GM19463 (cell line): Measurements from ENCODE around the gene TMEM163.

ENCODE experiments used
- ATAC-seq: cut with Tn5 transposase; IDR thresholded peaks from one replicate; pipeline ENCODE4 v1.9.1; 2021; ENCODE audit warnings: mild to moderate bottlenecking, moderate library complexity; ENCODE audit not compliant: unreplicated experiment

Gene TMEM163

DNA sequence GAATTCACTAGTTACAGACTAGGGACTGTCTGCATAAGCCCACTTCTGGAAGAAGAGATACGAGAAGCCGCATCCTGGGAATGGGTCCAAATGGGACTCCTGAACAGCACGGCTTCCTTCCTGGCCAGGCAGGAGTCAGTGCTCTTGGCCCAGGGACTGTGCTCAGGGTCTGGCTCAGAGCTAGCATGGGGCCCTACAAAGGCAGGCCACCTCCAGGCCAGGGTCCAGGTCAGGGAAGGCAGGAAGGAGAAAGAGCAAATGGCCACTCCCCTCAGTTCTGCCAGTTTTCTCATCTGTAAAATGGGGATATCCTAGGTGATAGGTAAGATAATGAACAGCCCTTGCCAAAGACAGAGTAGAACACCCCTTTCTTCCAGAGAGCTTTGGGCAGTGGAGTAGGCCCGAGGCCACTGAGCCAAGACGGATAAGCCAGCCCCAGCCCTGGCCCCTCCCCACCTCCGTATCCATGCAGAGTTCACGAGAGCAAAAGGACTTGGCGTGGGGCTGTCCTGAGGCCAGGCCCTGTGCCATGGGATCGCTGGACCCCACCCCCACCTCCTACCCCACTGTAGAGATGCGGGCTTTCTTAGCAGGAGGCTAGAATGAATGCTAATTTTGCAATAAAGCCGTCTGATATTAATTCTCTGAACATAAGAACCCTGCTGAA lies 274.9 kb downstream of the TMEM163 start:
- no peak for ATAC-seq

- no peak for ATAC-seq
These were observed 277.5 kb downstream of the TMEM163 start for GRCh38 chr2:134441153-134441863.

- no peak for ATAC-seq
These were observed 278.4 kb downstream of the TMEM163 start for GRCh38 chr2:134440336-134440909.

DNA sequence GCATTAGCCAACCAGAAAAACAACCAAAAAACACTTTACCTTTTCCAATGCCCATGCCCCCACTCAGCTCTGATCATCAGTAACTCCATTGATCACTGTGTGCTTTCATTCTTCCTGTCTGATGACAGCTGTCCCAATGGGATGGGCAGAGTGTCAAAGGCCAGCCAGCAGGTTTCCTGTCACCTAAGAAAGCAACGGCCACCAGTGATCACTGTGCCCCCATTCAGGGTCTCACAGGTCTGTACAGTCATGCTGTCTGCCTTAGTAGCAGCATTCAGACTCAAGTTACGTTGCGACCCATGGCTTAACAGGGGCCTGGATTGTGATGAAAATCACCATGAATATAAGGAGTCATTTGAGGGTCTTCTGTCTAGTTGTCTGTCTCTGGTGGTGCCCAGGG lies 280.4 kb downstream of the TMEM163 start:
- no peak for ATAC-seq

DNA sequence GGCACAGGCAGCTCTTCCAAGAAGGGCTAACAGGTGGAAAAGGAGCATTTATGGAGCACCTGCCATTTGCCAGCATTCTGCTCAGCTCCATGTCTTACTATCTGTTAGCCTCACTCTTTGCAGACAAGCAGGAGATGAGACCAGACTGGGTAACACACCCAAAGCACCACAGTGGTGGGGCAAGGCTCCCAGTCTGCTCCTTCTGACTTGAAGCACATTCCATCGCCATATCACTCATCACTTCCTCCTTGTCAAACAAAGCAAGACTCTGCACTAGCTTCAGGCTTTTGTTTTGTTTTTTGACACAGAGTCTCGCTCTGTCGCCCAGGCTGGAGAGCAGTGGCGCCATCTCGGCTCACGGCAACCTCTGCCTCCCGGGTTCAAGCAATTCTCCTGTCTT lies 282.1 kb downstream of the TMEM163 start:
- no peak for ATAC-seq

GRCh38 chr2:134435936-134436335 lies 282.9 kb downstream of the TMEM163 start:
- ATAC-seq: no peak

- no peak for ATAC-seq
These were observed 283.3 kb downstream of the TMEM163 start for GRCh38 chr2:134435505-134435904.

- ATAC-seq: no peak
These were observed 284.8 kb downstream of the TMEM163 start for GRCh38 chr2:134433979-134434378.

- ATAC-seq: no peak
These were observed 285.3 kb downstream of the TMEM163 start for GRCh38 chr2:134433469-134433868.

DNA sequence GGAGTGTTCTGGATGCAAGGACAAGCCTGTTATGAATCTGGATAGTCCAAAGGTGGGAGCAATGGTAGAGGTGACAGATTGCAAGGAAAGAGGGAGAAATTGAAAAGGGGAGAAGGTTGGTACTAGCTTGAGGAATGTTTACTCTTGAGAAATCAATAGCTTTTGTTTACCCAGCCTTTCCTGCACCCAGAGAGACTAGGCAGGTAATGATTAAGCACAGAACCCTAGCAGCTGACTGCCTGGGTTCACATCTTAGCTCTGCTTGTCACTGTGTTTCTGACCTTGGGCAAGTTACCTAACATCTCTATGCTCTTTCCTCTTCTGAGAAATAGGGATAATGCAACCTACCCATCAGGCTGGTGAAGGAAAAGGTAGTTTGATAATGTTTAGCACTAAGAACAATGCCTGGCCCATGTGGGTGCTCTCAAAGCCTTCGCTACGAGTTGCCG lies 286.3 kb downstream of the TMEM163 start:
- no peak for ATAC-seq

DNA sequence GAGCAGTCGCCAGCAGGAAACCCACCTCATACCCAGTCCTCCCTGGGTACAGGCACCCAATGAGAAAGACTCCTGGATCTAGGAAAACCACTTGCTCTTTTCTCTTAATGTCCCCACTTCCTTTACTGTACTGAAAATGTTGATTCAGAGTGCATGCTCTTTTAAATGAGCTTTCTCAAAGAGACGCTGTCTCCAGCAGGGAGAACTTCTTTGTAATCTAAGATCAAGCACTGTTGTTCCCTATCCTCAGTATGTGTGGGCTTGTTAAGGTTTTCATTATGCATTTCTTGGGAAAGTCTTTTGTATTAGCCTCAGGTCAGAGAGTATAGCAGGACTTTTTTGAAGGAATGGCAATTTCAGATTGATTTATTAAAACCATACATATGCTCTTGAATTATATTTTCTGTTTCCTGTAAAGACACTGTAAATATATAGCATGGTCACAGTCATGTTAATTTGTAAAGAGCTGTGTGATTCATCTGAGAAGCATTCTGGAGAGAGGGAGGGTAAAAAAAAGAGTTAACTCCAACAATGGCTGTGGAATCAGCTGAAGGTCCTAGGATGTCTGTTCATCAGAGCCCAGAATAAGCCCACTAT lies 286.9 kb downstream of the TMEM163 start:
- no peak for ATAC-seq

GRCh38 chr2:134429886-134430285 lies 288.9 kb downstream of the TMEM163 start:
- no peak for ATAC-seq

- no peak for ATAC-seq
These were observed 292.1 kb downstream of the TMEM163 start for GRCh38 chr2:134426721-134427120.

GRCh38 chr2:134425724-134426496 lies 292.9 kb downstream of the TMEM163 start:
- no peak for ATAC-seq

GRCh38 chr2:134421556-134422328 lies 297.1 kb downstream of the TMEM163 start:
- no peak for ATAC-seq

- no peak for ATAC-seq
These were observed 297.9 kb downstream of the TMEM163 start for GRCh38 chr2:134420920-134421319.

DNA sequence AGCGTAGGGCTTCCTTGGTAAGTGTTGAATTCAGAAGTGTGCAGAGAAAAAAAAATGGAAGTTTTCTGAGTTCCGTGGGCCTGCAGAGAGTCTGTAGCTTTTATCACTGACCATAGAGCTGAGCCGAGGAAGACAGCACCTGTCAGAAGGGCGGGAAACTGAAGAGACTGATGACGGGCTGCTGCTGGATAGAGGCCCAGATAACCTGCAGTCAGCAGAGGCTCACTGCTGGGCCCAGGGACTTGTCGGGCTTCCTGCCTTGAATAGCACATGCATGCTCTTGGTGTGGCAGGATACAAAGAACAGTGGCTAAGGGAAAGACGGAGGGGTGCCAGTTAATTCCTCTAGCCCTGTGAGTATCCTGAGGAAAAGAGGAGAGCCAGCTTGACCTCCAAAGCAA lies 298.5 kb downstream of the TMEM163 start:
- no peak for ATAC-seq

- ATAC-seq: no peak
These were observed 300.7 kb downstream of the TMEM163 start for GRCh38 chr2:134417968-134418582.

DNA sequence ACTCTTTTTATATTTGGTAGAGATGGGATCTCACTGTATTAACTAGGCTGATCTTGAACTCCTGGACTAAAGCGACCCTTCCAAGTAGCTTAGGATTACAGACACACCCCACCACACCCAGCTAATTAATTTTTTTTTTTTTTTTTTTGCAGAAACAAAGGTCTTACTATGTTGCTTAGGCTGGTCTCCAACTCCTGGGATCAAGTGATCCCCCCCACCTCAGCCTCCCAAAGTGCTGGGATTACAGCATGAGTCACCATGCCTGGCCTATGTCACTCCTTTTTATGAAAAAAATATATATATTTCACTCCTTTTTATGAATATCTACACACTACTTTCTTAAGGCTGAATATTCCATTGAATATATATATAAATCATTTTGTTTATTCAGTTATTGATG lies 302.2 kb downstream of the TMEM163 start:
- no peak for ATAC-seq

DNA sequence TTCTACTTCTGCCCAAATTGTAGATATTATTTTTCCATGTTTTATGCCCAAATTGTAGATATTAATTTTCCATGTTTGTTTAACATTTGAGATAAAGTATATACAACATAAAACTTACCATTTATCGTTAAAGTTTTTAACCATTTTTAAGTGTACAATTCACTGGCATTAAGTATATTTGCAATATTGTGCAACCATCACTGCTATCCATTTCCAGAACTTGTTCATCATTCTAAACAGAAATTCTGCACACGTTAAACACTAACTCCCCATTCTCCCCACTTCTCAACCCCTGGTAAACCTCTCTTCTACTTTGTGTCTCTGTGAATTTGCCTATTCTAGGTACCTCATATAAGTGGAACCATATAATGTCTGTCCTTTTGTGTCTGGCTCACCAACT lies 302.8 kb downstream of the TMEM163 start:
- no peak for ATAC-seq
